Thymus (tissue), 11 donors: Measurements from ENCODE around the gene PFN3. TPM values are rescaled to one million over a fixed set of nuclear protein-coding genes. Genes with fewer than 3 reads are reported as not detected.

Experiments
- DNase-seq, 9 donors: peaks; one replicate each; pipeline ENCODE4 v3.0.0-alpha.2; 2013; ENCODE audit warnings: low spot score in 9 of 9, low read depth in 6 of 9, missing footprints in 1 of 9
- H3K27ac ChIP-seq, 2 donors: one replicate each; pipeline ENCODE4 v1.5.1; 2013; ENCODE audit warnings: control low read depth in 1 of 2, low read depth in 1 of 2, low read length in 1 of 2, mild to moderate bottlenecking in 1 of 2, moderate library complexity in 1 of 2
- H3K27me3 ChIP-seq, 2 donors: one replicate each; pipeline ENCODE4 v1.5.1; 2013; ENCODE audit warnings: low read length in 1 of 2; ENCODE audit not compliant: control insufficient read depth in 2 of 2, insufficient read depth in 1 of 2
- H3K36me3 ChIP-seq, 2 donors: one replicate each; pipeline ENCODE4 v1.5.1; 2013; ENCODE audit warnings: low read length in 1 of 2, mild to moderate bottlenecking in 1 of 2, moderate library complexity in 1 of 2; ENCODE audit not compliant: control insufficient read depth in 2 of 2, insufficient read depth in 2 of 2
- H3K4me1 ChIP-seq, 2 donors: one replicate each; pipeline ENCODE4 v1.5.1; 2013; ENCODE audit warnings: low read length in 2 of 2; ENCODE audit not compliant: control insufficient read depth in 2 of 2, insufficient read depth in 2 of 2
- H3K4me3 ChIP-seq, 2 donors: one replicate each; pipeline ENCODE4 v1.5.1; 2013; ENCODE audit warnings: low read length in 2 of 2, control low read depth in 1 of 2, mild to moderate bottlenecking in 1 of 2
- H3K9me3 ChIP-seq, 2 donors: one replicate each; pipeline ENCODE4 v1.5.1; 2013; ENCODE audit warnings: low read length in 1 of 2, mild to moderate bottlenecking in 1 of 2; ENCODE audit not compliant: control insufficient read depth in 2 of 2, insufficient read depth in 1 of 2
- WGBS: extraction: QIAGEN DNeasy Blood & Tissue Kit; methylation state at CpG from one replicate; pipeline ENCODE4 v1.1.7; 2013; 5-methylcytosine and 5-hydroxymethylcytosine counted together
- polyA plus RNA-seq: library from polyadenylated mRNA; stranded (reverse); fragments of 200-250 nt; gene quantifications from one replicate; pipeline ENCODE4 v1.2.3, GENCODE V29; 2013
- total RNA-seq: library from RNA; stranded (reverse); fragments of 120-200 nt; gene quantifications from one replicate; pipeline ENCODE4 v1.2.4, GENCODE V29; 2013
- donor health status: healthy.

PFN3 gene
- total and polyA plus RNA-seq, 2 donors = not detected

DNA sequence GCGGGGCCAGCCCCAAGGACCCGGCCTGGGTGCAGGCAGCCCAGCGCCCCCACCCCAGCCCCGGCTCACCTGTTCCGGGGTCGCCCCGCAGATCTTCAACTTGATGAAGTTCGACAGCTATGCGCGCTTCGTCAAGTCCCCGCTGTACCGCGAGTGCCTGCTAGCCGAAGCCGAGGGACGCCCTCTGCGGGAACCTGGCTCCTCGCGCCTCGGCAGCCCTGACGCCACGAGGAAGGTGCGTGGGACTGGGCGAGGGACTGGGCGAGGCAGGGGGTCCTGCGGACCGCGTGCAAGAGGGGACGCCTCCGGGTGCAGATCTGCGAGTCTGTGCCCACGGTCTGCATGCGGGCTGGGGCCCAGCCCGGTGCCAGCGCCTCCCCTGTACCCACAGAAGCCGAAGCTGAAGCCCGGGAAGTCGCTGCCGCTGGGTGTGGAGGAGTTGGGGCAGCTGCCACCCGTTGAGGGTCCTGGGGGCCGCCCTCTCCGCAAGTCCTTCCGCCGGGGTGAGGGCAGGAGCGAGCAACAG is 33.1 kb downstream of the PFN3 start:
- peak overlapping the region in 1 of 2 donors; percentile 8 for H3K27ac ChIP-seq
- peaks cover 64 to 75% of the 10 kb centered on the region in 2 donors for H3K36me3 ChIP-seq
- no peaks in the 10 kb centered on the region for H3K27me3 ChIP-seq
- H3K9me3 ChIP-seq = peaks cover 0 to 3% of the 10 kb centered on the region in 2 donors
- no peak overlapping the region for H3K4me3 ChIP-seq
- H3K4me1 ChIP-seq = peaks cover 14 to 66% of the 10 kb centered on the region in 2 donors
- DNase-seq = no peak
- 93% methylated on average over 46 of the region's 46 CpGs for WGBS

DNA sequence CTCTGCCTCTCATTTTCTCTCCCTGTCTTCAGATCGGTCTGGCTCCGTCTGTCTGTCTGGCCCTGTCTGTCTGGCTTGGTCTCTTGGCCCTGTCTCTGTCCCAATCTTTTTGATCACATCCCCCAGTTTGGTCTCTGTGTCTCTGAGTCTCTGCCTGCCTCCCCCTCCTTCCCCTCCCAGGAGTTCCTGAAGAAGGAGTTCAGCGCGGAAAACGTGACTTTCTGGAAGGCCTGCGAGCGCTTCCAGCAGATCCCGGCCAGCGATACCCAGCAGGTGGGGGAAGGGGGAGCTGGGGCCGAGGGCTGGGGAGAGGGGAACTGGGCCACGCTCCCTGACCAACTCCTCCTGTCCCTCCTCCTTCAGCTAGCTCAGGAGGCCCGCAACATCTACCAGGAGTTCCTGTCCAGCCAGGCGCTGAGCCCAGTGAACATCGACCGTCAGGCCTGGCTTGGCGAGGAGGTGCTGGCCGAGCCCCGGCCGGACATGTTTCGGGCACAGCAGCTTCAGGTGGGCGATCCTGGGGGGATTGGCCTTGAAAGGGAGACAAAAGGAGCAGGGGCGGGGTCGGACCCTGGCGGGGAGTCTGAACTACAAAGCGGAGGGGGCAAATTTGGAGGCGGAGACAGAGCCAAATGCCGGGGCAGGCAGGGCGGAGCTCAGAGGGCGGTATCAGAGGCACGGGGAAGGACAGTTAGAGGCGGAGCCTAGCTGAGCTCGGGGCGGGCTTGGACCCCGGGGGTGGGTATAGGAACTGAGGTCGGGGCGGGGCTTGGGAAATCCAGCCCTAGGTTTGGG is 33.7 kb downstream of the PFN3 start:
- peak overlapping the region in 1 of 2 donors; percentile 5 for H3K4me3 ChIP-seq
- H3K27ac ChIP-seq = peak overlapping the region; percentile 68 to 73
- no peak for DNase-seq
- peaks cover 57 to 69% of the 10 kb centered on the region in 2 donors for H3K36me3 ChIP-seq
- peaks cover 18 to 66% of the 10 kb centered on the region in 2 donors for H3K4me1 ChIP-seq
- 90% methylated on average over 36 of the region's 36 CpGs for WGBS
- H3K27me3 ChIP-seq = no peaks in the 10 kb centered on the region
- peaks cover 0 to 3% of the 10 kb centered on the region in 2 donors for H3K9me3 ChIP-seq

DNA sequence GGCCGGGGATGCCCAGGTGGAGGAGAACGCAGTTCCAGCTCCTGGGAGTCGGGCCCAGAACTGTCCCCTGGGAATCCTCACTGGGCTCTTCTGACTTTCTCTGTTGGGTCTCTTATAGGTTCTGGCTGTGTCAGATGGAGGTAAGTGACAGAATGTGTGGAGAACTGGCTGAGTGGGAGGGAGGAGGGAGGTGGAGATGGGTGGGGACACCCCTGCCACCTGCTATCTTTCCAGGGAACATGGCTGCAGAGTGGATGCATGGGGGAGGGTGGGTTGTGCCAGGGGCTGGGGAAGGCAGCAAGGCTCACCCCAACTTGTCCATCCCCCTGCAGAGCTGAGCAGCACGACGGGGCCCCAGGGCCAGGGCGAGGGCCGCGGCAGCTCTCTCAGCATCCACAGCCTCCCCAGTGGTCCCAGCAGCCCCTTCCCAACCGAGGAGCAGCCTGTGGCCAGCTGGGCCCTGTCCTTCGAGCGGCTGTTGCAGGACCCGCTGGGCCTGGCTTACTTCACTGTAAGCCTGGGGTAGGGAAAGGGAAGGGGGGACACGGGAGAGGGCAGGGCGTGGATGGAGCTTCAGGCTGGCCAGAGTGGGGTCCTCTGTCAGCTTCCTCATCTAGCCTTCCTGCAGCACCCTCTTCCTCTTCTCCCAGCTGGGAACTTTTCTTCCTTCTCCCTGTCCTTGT is 34.5 kb downstream of the PFN3 start:
- peak overlapping the region; percentile 5 to 64 for H3K27ac ChIP-seq
- peaks cover 25 to 66% of the 10 kb centered on the region in 2 donors for H3K4me1 ChIP-seq
- H3K9me3 ChIP-seq = peaks cover 0 to 3% of the 10 kb centered on the region in 2 donors
- H3K27me3 ChIP-seq = no peaks in the 10 kb centered on the region
- H3K4me3 ChIP-seq = no peak overlapping the region
- DNase-seq = no peak
- H3K36me3 ChIP-seq = peaks cover 50 to 61% of the 10 kb centered on the region in 2 donors
- 97% methylated on average over 14 of the region's 14 CpGs for WGBS

DNA sequence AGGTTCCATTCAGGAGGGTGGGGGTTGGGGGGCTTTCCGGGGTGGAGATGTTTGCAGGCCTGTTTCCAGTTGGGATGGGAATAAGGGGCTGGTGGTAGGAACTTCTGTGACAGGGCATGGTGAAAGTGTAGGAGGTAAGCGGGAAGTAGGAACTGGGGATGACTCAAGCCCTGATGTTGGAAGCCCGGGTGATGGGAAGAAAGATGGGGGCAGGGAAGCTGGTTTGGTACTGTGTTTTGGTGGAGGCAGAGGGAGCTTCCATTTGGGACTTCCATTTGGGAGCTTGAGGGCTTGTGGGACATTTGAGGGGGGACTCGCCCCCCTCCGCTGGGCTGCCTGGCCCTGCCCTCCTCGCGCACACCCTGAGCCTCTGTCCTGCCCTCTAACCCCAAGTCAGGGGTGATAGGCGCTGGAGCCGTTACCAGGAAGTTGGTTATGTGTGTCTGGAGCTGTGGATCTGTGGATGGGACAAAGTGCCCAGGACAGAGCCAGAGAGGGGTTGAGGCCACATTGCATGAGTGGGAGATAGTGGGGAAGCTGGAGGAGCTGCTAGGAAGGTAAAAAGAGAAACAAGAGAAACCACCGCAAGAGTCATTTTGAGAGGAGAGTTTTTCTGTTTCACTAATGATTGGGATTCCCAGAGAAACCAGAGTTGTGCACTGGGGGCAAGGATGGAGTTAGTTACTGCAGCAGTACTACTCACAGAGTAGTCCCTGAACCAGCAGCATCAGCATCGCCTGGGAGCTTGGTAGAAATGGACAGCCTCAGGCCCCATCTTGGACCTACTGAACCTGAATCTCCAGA is 36.1 kb downstream of the PFN3 start:
- Histone ChIP-seq H3K9me3 (peaks cover 0 to 3% of the 10 kb centered on the region in 2 donors), H3K4me1 (peaks cover 38 to 68% of the 10 kb centered on the region in 2 donors), H3K27me3 (no peaks in the 10 kb centered on the region), H3K36me3 (peaks cover 44 to 45% of the 10 kb centered on the region in 2 donors), H3K27ac (no peak overlapping the region), H3K4me3 (no peak overlapping the region)
- no peak for DNase-seq
- 97% methylated on average over 11 of the region's 11 CpGs for WGBS

DNA sequence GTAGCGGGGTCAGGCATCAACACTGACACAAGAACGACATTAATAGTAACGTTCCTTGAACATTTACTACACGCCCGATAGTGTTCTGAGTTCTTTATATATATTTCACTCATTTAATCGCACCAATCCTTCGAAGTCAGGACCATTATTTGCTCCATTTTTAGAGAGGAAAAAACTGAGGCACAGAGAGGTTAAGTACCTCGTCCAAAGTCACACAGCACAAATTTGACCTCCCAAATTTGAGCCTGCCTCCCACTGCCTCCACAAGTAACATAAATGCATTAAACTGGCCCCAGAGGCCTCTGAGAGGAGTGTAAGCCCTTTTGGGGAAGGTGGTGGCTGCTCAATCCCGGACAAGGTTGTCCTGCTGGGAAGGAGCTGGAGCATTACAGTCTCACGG is 36.9 kb downstream of the PFN3 start:
- peaks cover 46 to 74% of the 10 kb centered on the region in 2 donors for H3K4me1 ChIP-seq
- H3K27me3 ChIP-seq = no peaks in the 10 kb centered on the region
- 72% methylated on average over 10 of the region's 10 CpGs for WGBS
- H3K36me3 ChIP-seq = peaks cover 36 to 37% of the 10 kb centered on the region in 2 donors
- peak overlapping the region in 1 of 2 donors; percentile 57 for H3K4me3 ChIP-seq
- DNase-seq = no peak
- peaks cover 0 to 3% of the 10 kb centered on the region in 2 donors for H3K9me3 ChIP-seq
- H3K27ac ChIP-seq = peak overlapping the region in 1 of 2 donors; percentile 38

DNA sequence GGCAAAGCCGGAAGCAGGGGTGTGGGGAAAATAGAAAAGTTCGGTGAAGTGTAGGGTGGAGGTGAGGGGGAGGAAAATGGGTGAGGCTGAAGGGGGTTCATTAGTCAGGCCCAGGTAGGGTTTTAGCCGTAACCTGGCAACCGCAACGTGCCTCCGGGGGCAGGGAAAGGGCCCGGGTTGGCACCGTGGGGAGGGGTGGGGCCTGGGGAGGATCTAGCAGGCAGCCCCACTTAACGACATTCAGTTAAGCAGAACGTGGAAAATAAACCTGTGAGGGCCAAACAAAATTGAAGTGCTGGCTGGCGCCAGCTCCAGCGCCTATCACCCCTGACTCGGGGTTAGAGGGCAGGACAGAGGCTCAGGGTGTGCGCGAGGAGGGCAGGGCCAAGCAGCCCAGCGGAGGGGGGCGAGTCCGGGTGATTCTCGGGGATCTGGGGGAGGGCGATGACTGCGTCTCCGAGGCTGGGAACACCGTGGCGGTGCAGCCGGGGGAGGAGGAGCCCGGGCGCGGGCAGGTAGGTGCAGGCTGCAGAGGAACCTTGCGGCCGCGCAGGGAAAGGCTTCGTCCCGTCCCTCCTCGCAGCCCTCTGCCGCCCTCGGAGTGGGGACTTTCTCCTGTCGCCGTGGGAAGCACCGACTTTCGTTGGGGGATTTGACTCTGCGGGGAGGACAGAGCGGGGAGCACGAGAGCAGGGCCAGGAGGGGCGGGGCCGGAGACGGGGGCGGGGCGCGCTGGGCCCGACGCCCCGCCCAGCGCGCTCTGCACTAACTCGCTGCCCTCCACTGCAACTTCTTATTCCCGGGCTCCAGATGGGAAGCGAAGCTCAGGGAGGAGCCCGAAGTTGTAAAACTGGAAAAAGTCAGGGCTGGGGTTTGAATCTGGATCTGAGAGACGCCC is 37.6 kb downstream of the PFN3 start:
- peak overlapping the region; percentile 53 to 57 for H3K4me3 ChIP-seq
- H3K9me3 ChIP-seq = peaks cover 3 to 4% of the 10 kb centered on the region in 2 donors
- H3K36me3 ChIP-seq = peaks cover 29 to 30% of the 10 kb centered on the region in 2 donors
- WGBS = 12% methylated on average over 59 of the region's 59 CpGs
- peak overlapping the region; percentile 77 to 82 for H3K27ac ChIP-seq
- peaks cover 47 to 79% of the 10 kb centered on the region in 2 donors for H3K4me1 ChIP-seq
- DNase-seq = peak in 5 of 9 donors; percentile 54 to 79 (median 60)
- no peaks in the 10 kb centered on the region for H3K27me3 ChIP-seq

DNA sequence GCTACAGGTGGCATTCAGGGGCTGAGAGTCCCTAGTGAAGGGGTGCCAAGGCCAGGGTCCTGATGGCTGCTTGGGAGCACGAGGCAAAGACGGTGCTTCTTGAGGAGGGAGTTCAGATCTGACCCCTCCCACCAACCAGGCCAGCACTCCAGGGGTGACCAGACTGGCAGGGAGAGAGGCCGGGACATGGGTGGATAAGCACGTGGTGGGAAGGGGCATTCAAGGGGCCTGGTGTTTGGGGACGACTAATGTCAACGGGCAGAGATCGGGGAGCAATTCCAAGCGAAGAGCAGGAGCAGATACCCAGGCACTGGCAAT is 38.2 kb downstream of the PFN3 start:
- WGBS = 73% methylated on average over 8 of the region's 8 CpGs
- H3K4me1 ChIP-seq = peaks cover 51 to 84% of the 10 kb centered on the region in 2 donors
- peak overlapping the region; percentile 77 to 82 for H3K27ac ChIP-seq
- H3K36me3 ChIP-seq = peaks cover 23 to 24% of the 10 kb centered on the region in 2 donors
- DNase-seq = no peak
- peak overlapping the region; percentile 19 to 53 for H3K4me3 ChIP-seq
- peaks cover 3 to 4% of the 10 kb centered on the region in 2 donors for H3K9me3 ChIP-seq
- no peaks in the 10 kb centered on the region for H3K27me3 ChIP-seq
